KOPT-K1 (cell line): ENCODE results near the gene PHPT1.

ENCODE experiments used
- H3K27ac ChIP-seq: fragments of 200-600 bp; sonication (generic); 2 replicates; pipeline ENCODE4 v1.5.1; 2016; ENCODE audit warnings: antibody characterized with exemption, mild to moderate bottlenecking, low read depth, low read length; ENCODE audit not compliant: poor library complexity, severe bottlenecking
- H3K36me3 ChIP-seq: fragments of 200-600 bp; sonication (generic); 2 replicates; pipeline ENCODE4 v1.5.1; 2017; ENCODE audit warnings: antibody characterized with exemption, mild to moderate bottlenecking, low read length, moderate library complexity; ENCODE audit not compliant: insufficient read depth
- H3K9me3 ChIP-seq: fragments of 200-600 bp; sonication (generic); 2 replicates; pipeline ENCODE4 v1.5.1; 2017; ENCODE audit warnings: antibody characterized with exemption, low read length, mild to moderate bottlenecking; ENCODE audit not compliant: insufficient read depth, poor library complexity, severe bottlenecking

The PHPT1 gene

GRCh38 chr9:136814725-136815421 is 34.3 kb upstream of the PHPT1 start:
- Histone ChIP-seq H3K27ac (no peak overlapping the region), H3K9me3 (no peaks in the 10 kb centered on the region), H3K36me3 (peaks cover 66% of the 10 kb centered on the region)

- H3K36me3 ChIP-seq: peaks cover 61% of the 10 kb centered on the region
- H3K27ac ChIP-seq: no peak overlapping the region
- no peaks in the 10 kb centered on the region for H3K9me3 ChIP-seq
Observed at GRCh38 chr9:136815422-136815782, 33.8 kb upstream of the PHPT1 start.

DNA sequence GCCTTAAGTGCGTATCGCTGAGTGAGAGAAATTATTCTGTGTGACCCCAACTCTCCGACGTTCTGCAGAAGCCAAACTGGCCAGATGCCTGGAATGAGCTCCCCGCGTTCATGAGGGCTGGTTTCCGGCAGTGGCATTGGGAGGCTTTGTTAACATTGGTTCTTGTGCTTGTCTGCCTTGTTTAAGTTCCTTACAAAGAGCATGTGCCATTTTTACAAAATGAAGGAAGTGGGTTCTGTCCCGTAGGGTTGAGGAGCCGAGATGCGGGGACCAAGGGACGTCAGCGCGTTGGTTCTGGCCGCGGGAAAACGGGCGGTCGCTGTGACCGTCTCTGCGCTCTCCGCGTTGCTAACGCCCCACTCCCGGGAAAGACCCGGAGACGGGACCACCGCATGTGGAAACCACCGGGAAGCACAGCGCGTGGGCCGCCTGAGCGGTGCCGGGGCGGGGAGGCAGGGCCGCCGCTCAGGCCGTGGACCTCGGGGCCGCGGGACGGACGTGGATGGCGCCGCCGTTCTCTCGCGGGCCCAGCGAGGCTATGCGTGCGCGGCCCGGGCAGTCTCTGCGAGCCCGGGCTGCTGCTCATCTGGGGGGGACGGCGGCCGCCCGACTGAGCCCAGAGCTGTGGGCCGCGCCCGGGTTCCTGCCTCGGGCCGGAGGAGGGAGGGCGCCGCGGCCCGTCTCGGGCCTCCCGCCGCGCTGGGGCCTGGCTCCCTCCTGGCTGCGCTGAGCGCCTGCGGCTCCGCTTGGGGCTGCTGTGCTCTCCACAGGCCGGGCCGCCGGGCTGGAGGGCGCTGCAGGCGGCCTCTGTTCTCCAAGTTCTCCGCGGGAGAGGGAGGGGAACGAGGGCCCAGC is 28.0 kb upstream of the PHPT1 start:
- Histone ChIP-seq H3K36me3 (peaks cover 42% of the 10 kb centered on the region), H3K9me3 (no peaks in the 10 kb centered on the region)

DNA sequence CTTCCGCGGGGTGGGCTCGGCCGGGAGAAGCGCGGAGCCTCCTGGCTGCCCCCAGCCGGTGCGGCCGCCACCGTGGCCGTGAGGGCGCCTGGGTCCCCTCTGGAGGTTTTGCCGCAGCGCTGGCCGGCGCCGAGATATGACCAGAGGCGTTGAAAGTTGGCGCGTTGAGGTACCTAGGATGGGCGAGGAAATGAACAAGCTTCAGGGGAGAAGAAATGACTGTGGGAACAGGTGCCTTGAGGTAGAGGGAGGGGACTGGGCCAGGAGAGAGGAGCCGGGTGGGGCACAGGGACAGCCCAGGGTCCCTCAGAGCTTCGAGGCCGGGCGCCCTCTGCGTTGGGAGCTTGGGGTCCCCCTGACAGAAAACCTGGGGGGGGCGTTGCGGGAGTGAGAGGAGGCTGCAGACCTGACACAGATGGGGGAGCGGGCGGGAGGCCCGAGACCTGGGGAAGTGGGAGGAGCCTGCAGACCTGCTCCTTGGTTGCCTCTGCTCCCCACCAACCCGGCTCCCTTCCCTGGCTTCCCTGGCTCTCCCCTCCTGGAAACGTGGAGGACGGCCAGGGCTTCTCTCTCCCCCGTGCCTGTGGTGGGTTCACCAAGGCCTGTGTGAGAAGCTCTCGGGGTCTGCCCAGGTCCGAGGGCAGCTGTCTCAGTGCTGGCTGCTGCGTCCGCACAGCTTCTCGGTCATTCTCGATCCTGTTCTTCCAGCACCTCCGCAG is 27.2 kb upstream of the PHPT1 start:
- Histone ChIP-seq H3K36me3 (peaks cover 47% of the 10 kb centered on the region), H3K27ac (no peak overlapping the region), H3K9me3 (no peaks in the 10 kb centered on the region)

More for the DNA sequence above, 28.0 kb upstream of the PHPT1 start:
- no peak overlapping the region for H3K27ac ChIP-seq

DNA sequence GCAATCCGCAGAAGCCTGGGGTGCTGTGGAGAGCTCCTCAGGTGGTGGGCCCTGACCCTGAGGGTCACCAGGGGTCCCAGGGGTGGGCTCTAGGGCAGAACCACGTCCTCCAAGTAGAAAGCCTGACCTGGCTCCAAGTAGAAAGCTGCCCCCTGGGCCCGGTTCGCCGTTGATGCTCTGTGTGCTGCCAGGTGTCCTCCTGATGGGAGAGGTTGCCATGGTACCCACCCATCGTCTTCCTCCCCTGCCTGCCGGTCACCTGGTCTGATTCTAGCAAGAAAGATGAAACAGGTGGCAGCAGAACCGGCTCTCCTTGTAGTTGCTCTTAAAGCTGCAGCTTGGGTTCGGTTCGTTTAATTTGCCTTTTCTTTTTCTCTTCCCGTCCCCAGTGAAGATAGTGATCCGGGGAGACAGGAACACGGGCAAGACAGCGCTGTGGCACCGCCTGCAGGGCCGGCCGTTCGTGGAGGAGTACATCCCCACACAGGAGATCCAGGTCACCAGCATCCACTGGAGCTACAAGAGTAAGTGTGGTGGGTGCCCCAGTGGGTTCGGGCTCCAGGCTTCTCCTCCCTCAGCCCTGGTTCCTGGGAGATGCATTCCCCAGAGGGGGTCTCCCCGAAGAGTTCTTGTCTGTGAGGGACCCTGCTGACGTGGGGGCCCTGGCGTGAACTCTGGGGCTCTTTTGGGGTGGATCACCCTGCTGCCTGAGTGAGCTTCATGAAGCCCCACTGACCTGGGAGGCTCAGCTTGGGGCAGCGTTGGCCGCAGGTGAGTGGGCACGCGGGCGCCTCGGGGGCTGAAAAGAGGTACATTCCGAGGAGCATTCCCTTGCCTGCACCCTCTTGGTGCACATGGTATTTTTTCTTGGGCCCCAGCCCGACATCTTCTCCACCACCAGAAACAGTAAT is 25.8 kb upstream of the PHPT1 start:
- Histone ChIP-seq H3K36me3 (peaks cover 51% of the 10 kb centered on the region), H3K27ac (no peak overlapping the region)

GRCh38 chr9:136824496-136825225 is 24.5 kb upstream of the PHPT1 start:
- H3K36me3 ChIP-seq: peaks cover 64% of the 10 kb centered on the region
- H3K27ac ChIP-seq: no peak overlapping the region
- no peaks in the 10 kb centered on the region for H3K9me3 ChIP-seq

More for the DNA sequence above, 25.8 kb upstream of the PHPT1 start:
- no peaks in the 10 kb centered on the region for H3K9me3 ChIP-seq

GRCh38 chr9:136825295-136826187 is 23.7 kb upstream of the PHPT1 start:
- H3K27ac ChIP-seq: no peak overlapping the region
- H3K9me3 ChIP-seq: no peaks in the 10 kb centered on the region
- H3K36me3 ChIP-seq: peaks cover 72% of the 10 kb centered on the region

GRCh38 chr9:136826188-136826541 is 23.0 kb upstream of the PHPT1 start:
- H3K36me3 ChIP-seq: peaks cover 75% of the 10 kb centered on the region
- no peak overlapping the region for H3K27ac ChIP-seq

GRCh38 chr9:136826703-136827582 is 22.3 kb upstream of the PHPT1 start:
- Histone ChIP-seq H3K9me3 (no peaks in the 10 kb centered on the region), H3K36me3 (peaks cover 83% of the 10 kb centered on the region), H3K27ac (no peak overlapping the region)

More at GRCh38 chr9:136826188-136826541, 23.0 kb upstream of the PHPT1 start:
- no peaks in the 10 kb centered on the region for H3K9me3 ChIP-seq

DNA sequence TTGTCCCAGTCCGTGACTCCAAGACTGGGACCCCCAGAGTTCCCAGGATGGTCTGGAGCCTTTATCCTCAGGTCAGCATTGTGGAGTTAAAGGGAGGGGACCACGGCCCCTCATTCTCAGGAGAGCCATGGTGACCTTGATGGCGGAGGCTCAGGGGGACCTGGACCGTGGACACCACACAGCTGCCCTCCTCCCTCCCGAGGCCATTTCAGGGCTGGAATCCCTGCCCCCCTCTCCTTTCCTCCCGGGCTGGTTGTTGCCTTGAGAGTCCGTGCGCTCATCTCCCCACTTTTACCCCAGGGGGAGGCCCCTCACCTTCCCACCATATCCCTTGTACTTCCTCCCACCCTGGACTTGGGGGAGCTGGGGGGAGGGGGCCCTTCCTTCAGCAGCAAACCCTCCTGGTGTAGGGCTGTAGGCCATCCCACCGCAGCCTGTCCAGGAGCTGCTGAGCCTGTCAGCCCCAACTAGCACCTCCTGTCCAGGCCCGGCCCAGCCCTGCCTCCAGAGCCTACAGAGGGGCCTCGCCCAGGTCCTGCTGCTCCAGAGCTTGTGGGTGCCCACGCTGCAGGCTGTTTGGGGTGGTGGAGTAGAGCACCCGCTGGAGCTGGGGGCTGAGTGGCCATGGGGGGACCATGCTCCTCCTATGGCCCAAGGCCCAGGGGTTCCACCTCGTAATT is 21.3 kb upstream of the PHPT1 start:
- H3K27ac ChIP-seq: no peak overlapping the region
- H3K36me3 ChIP-seq: peaks cover 89% of the 10 kb centered on the region
- H3K9me3 ChIP-seq: no peaks in the 10 kb centered on the region

DNA sequence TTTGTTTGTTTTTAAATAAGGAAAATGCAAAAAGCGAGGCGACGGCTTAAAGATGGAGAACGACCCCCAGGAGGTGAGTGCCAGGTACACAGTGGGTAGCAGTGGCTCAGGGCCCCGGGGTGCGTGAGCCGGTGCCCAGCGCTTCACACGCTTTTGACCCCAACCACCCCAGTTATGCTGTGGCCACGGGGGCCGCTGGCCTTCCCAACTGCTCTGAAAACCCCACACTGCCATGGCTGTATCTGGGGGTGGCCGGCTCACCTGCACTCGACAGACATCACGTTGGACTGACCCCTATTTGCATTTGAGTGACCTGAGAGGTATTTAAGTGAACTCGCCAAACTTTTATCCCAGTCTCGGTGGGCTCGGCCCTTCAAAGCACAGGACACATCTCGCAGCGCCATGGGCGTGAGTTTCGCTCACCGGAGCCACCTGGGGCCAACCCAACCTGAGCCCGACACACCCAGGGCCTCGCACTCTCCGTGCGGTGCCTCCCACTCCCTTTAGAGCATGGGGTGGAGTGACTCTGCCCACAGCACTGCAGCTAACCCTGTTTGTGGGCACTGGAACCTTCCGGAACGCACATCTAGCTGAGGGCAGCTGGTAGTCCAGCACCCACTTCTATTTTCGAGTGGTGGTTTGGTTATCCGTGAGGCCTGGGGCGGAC is 20.6 kb upstream of the PHPT1 start:
- H3K27ac ChIP-seq: no peak overlapping the region
- no peaks in the 10 kb centered on the region for H3K9me3 ChIP-seq
- peaks cover 88% of the 10 kb centered on the region for H3K36me3 ChIP-seq

- H3K27ac ChIP-seq: no peak overlapping the region
- peaks cover 80% of the 10 kb centered on the region for H3K36me3 ChIP-seq
Observed at GRCh38 chr9:136829412-136829811, 19.8 kb upstream of the PHPT1 start.

More at GRCh38 chr9:136829412-136829811, 19.8 kb upstream of the PHPT1 start:
- H3K9me3 ChIP-seq: no peaks in the 10 kb centered on the region
